K562 (cell line): ENCODE measurements around the gene NUP133. TPM values are rescaled to one million over a fixed set of nuclear protein-coding genes. Genes with fewer than 3 reads are reported as not detected.

Source experiments
- ATAC-seq: fragments of 200-7000 bp; cut with Tn5 transposase; 3 replicates; pipeline ENCODE4 v1.9.1; 2020; ENCODE audit warnings: moderate library complexity
- BruUV-seq: library from RNA; stranded (reverse); fragments of 400-500 nt; replicated peaks from 2 replicates; lab custom pipeline; 2021; lab: Mats Ljungman, UMichigan
- CTCF ChIA-PET: fragments of 300-600 bp; formaldehyde crosslinking; extraction: SDS; loops from one replicate; lab custom pipeline; 2021; ENCODE audit warnings: low intra/inter-chr PET ratio; lab: Yijun Ruan, JAX
- POLR2A ChIA-PET: fragments of 300-600, 350-650 bp; sonication (Branson Sonifier 250); formaldehyde crosslinking; extraction: SDS; loops from one replicate; lab custom pipeline; 2021; ENCODE audit warnings: antibody characterized with exemption, inconsistent platforms; lab: Yijun Ruan, JAX
- DNase-seq, 4 experiments: peaks; one replicate each; pipeline versions ENCODE4 v3.0.0 to v3.0.0-alpha.2; 2011 to 2018; ENCODE audit warnings: low spot score in 3 of 4, mixed read lengths in 3 of 4; ENCODE audit errors: extremely low read depth in 1 of 4
- FAIRE-seq: peaks from 2 replicates; lab custom pipeline; 2011; peaks lifted over from hg19 to GRCh38; lab: Jason Lieb, UNC
- H2AFZ ChIP-seq: 2 replicates; pipeline ENCODE4 v1.6.0; 2011; ENCODE audit warnings: low read depth, low read length, control low read depth, inconsistent platforms
- H3K27ac ChIP-seq: fragments of 200-600 bp; 3 replicates; pipeline ENCODE4 v1.8.0; 2011; ENCODE audit warnings: low read depth, mild to moderate bottlenecking, control low read depth, inconsistent platforms, low read length, moderate library complexity, mixed read lengths; ENCODE audit errors: extremely low read depth
- H3K27me3 ChIP-seq, 2 experiments: fragments of 300-600 bp in 1 of 2; 2 replicates in 1 of 2; 3 replicates in 1 of 2; pipeline versions ENCODE4 v1.6.0 to v1.8.0; 2011; ENCODE audit warnings: inconsistent platforms in 2 of 2, low read length in 2 of 2, mild to moderate bottlenecking in 1 of 2, mixed read lengths in 1 of 2, moderate library complexity in 1 of 2; ENCODE audit not compliant: control insufficient read depth in 2 of 2, insufficient read depth in 2 of 2
- H3K36me3 ChIP-seq: fragments of 300-600 bp; 3 replicates; pipeline ENCODE4 v1.8.0; 2011; ENCODE audit warnings: mild to moderate bottlenecking, low read length, inconsistent platforms; ENCODE audit not compliant: control insufficient read depth, insufficient read depth
- H3K4me1 ChIP-seq, 2 experiments: fragments of 200-600 bp in 1 of 2; replicated peaks in 1 of 2; 2 replicates in 1 of 2; 3 replicates in 1 of 2; pipeline versions ENCODE4 v1.5.1 to v1.8.0; 2011; ENCODE audit warnings: inconsistent platforms in 2 of 2, low read length in 2 of 2, mild to moderate bottlenecking in 1 of 2, mixed read lengths in 1 of 2, moderate library complexity in 1 of 2; ENCODE audit not compliant: control insufficient read depth in 2 of 2, insufficient read depth in 2 of 2
- H3K4me2 ChIP-seq: 2 replicates; pipeline ENCODE4 v1.6.1; 2011; ENCODE audit warnings: low read length, control low read depth, inconsistent platforms, mixed read lengths; ENCODE audit not compliant: insufficient read depth
- H3K4me3 ChIP-seq: fragments of 200-600 bp; sonication (generic), shearing (Covaris generic); 2 replicates; pipeline ENCODE4 v1.5.1; 2016; ENCODE audit warnings: control low read depth, inconsistent platforms
- H3K79me2 ChIP-seq: fragments of 200-600 bp; 3 replicates; pipeline ENCODE4 v1.8.0; 2011; ENCODE audit warnings: low read length, inconsistent platforms; ENCODE audit not compliant: control insufficient read depth, insufficient read depth
- H3K9ac ChIP-seq, 2 experiments: 2 replicates each; pipeline versions ENCODE4 v1.6.0 to v1.6.1; 2011; ENCODE audit warnings: low read depth in 2 of 2, low read length in 2 of 2, control low read depth in 1 of 2, inconsistent platforms in 1 of 2, mild to moderate bottlenecking in 1 of 2, mixed read lengths in 1 of 2; ENCODE audit not compliant: insufficient read depth in 1 of 2
- H3K9me1 ChIP-seq: one replicate; pipeline ENCODE4 v1.6.0; 2011; ENCODE audit warnings: inconsistent platforms, mild to moderate bottlenecking, low read length, moderate library complexity; ENCODE audit not compliant: control insufficient read depth, insufficient read depth
- H3K9me3 ChIP-seq: replicated peaks from 2 replicates; pipeline ENCODE4 v1.5.1; 2011; ENCODE audit warnings: low read depth, low read length, inconsistent platforms; ENCODE audit not compliant: control insufficient read depth, insufficient read depth
- H4K20me1 ChIP-seq: replicated peaks from 2 replicates; pipeline ENCODE4 v1.6.1; 2011; ENCODE audit warnings: low read length, inconsistent platforms, mixed read lengths; ENCODE audit not compliant: control insufficient read depth, insufficient read depth
- BHLHE40 ChIP-seq: IDR thresholded peaks from 2 replicates; pipeline ENCODE4 v1.6.1; 2011; ENCODE audit warnings: low read length, improper control_type of control experiment
- BRCA1 ChIP-seq, 2 experiments: fragments of 450-650 bp in 1 of 2; sonication (generic) in 1 of 2; formaldehyde crosslinking in 1 of 2; IDR thresholded peaks; 2 replicates each; pipeline versions ENCODE4 v1.5.0 to v1.6.1; 2017 to 2020; ENCODE audit warnings: mild to moderate bottlenecking in 1 of 2, missing genetic modification reagents in 1 of 2
- CHCHD3 ChIP-seq: fragments of 250-450 bp; sonication (Bioruptor Pico); IDR thresholded peaks from 2 replicates; pipeline ENCODE4 v2.1.2; 2022; ENCODE audit warnings: mild to moderate bottlenecking
- E2F3 ChIP-seq: fragments of 250-450 bp; sonication (Bioruptor Pico); IDR thresholded peaks from 2 replicates; pipeline ENCODE4 v1.4.0; 2020; ENCODE audit warnings: mild to moderate bottlenecking
- FOS ChIP-seq: IDR thresholded peaks from 3 replicates; pipeline ENCODE4 v1.6.1; 2011; ENCODE audit not compliant: insufficient read length; ENCODE audit errors: extremely low read depth
- HEY1 ChIP-seq: fragments of 250-450 bp; sonication (Bioruptor Pico); IDR thresholded peaks from 2 replicates; pipeline ENCODE4 v1.5.0; 2020; ENCODE audit warnings: mild to moderate bottlenecking, moderate library complexity, borderline replicate concordance
- IFI16 ChIP-seq: fragments of 250-450 bp; sonication (Bioruptor Pico); IDR thresholded peaks from 2 replicates; pipeline ENCODE4 v2.1.2; 2022; ENCODE audit warnings: mild to moderate bottlenecking, inconsistent platforms
- POLR2AphosphoS2 ChIP-seq: IDR thresholded peaks from 2 replicates; pipeline ENCODE4 v1.6.1; 2012; ENCODE audit warnings: low read length, improper control_type of control experiment
- ZBTB40 ChIP-seq, 2 experiments: fragments of 450-650 bp in 1 of 2; sonication (generic) in 1 of 2; formaldehyde crosslinking in 1 of 2; IDR thresholded peaks; 2 replicates each; pipeline versions ENCODE4 v1.7.1 to v1.9.0; 2016 to 2022; ENCODE audit warnings: inconsistent platforms in 1 of 2, mild to moderate bottlenecking in 1 of 2, missing genetic modification reagents in 1 of 2
- ZKSCAN1 ChIP-seq: fragments of 150-350 bp; IDR thresholded peaks from 2 replicates; pipeline ENCODE4 v1.6.1; 2016; ENCODE audit warnings: low read depth, low read length
- ZNF398 ChIP-seq: fragments of 250-450 bp; sonication (Bioruptor Pico); IDR thresholded peaks from 2 replicates; pipeline ENCODE4 v1.8.0; 2021; ENCODE audit warnings: moderate library complexity, mild to moderate bottlenecking, inconsistent platforms
- WGBS: fragments of 100-300 bp; shearing (Covaris generic); methylation state at CpG from one replicate; pipeline ENCODE4 v1.1.6; 2016; ENCODE audit warnings: low coverage, mixed read lengths; ENCODE audit not compliant: insufficient coverage; ENCODE audit errors: missing lambda C conversion rate; 5-methylcytosine and 5-hydroxymethylcytosine counted together
- in situ Hi-C: fragments of 300-500 bp; cut with MboI; formaldehyde crosslinking; loops from 4 replicates; pipeline ENCODE4 v1.15.0; 2018; ENCODE audit warnings: inconsistent platforms, mixed read lengths
- intact Hi-C: fragments of 100-400 bp; cut with micrococcal nuclease; formaldehyde crosslinking; loops from 2 replicates; pipeline ENCODE4 v1.14.2; 2022
- polyA plus RNA-seq, 8 experiments: library from polyadenylated mRNA; depleted of rRNA in 4 of 8; stranded (reverse) in 5 of 8; unstranded in 3 of 8; fragments of >200 nt; fragmentation: Nextera tagmentation in 2 of 8; fragmentation: Illumina TruSeq in 1 of 8; extraction: Ambion mirVana in 2 of 8; extraction: Trizol in 1 of 8; gene quantifications; 2 replicates each; pipeline versions ENCODE4 v1.2.1 to v1.2.3, GENCODE V29; 2011 to 2014; ENCODE audit warnings: inconsistent platforms in 1 of 8, missing spikeins in 1 of 8
- total RNA-seq, 7 experiments: library from RNA; depleted of rRNA in 6 of 7; stranded (reverse); fragments of >200 nt in 6 of 7; fragmentation: Illumina TruSeq in 2 of 7; extraction: Trizol in 2 of 7; gene quantifications; 2 replicates each; pipeline versions ENCODE4 v1.2.1 to v1.2.3, GENCODE V29; 2011 to 2021; ENCODE audit warnings: low replicate concordance in 1 of 7

The NUP133 gene
- total and polyA plus RNA-seq, 9 of the 15 experiments (the other 6 are each of a cell fraction or from before 2014, with no cell fraction given), result 21.7 to 85.1 (median 61.3) TPM

GRCh38 chr1:229437443-229437842 lies 70.7 kb downstream of the NUP133 start:
- Histone ChIP-seq H3K4me1 (peaks cover 0 to 12% of the 10 kb centered on the region in 2 experiments; a peak in 1 of 5 replicates), H3K4me2 (no peak overlapping the region), H3K9ac (no peak overlapping the region), H3K27me3 (peaks cover 6 to 25% of the 10 kb centered on the region in 2 experiments; a peak in 3 of 5 replicates), H3K9me3 (no peaks in the 10 kb centered on the region), H3K36me3 (peaks cover 27% of the 10 kb centered on the region), H2AFZ (no peak overlapping the region), H3K9me1 (no peaks in the 10 kb centered on the region), H3K27ac (no peak overlapping the region), H4K20me1 (no peaks in the 10 kb centered on the region), H3K79me2 (no peaks in the 10 kb centered on the region), H3K4me3 (no peak overlapping the region)
- 67% methylated on average over 2 of the region's 2 CpGs for WGBS
- ATAC-seq (no peak), FAIRE-seq (no peak), DNase-seq (no peak)
- POLR2A ChIA-PET, result interaction anchor here (1.0 to 1.4 kb wide), 3 partner anchors 9 to 188 kb away, joined by 3 to 4 read pairs (median 4); no protein-coding TSS in a partner anchor
- intact Hi-C loops, result no loop called here
- no TSS peak for BruUV-seq
- CTCF ChIA-PET, result no interaction called here
- in situ Hi-C loops, result no loop called here
- TF ChIP-seq ZNF398 (CRISPR knock-in tag) (no peak), BHLHE40 (no peak), HEY1 (no peak), FOS (no peak), ZKSCAN1 (no peak), ZBTB40 (IDR thresholded peaks at IDR 0.05) (no peak), ZBTB40 (CRISPR knock-in tag; IDR thresholded peaks at IDR 0.05) (no peak), E2F3 (CRISPR knock-in tag) (no peak), IFI16 (CRISPR knock-in tag) (no peak), CHCHD3 (CRISPR knock-in tag) (no peak), BRCA1 (IDR thresholded peaks at IDR 0.05) (no peak), BRCA1 (CRISPR knock-in tag; IDR thresholded peaks at IDR 0.05) (no peak), POLR2AphosphoS2 (no peak)
